GM10266 (cell line): Measurements from ENCODE around the gene FGGY.
A peak's percentile ranks its signal among the peaks of the same experiment; 100 is the strongest.
"Not testable (repeated sequence)": the region's sequence is repeated elsewhere in the genome, so short reads cannot be mapped to it uniquely, and the experiment has no call there.

Experiments
- DNase-seq: peaks from one replicate; pipeline ENCODE4 v3.0.0; 2012; ENCODE audit errors: extremely low spot score
- CTCF ChIP-seq: IDR thresholded peaks from 2 replicates; pipeline ENCODE4 v1.5.1; 2012; ENCODE audit warnings: mild to moderate bottlenecking, low read depth; ENCODE audit not compliant: control insufficient read depth, insufficient read depth; ENCODE audit errors: missing control alignments

Gene FGGY

DNA sequence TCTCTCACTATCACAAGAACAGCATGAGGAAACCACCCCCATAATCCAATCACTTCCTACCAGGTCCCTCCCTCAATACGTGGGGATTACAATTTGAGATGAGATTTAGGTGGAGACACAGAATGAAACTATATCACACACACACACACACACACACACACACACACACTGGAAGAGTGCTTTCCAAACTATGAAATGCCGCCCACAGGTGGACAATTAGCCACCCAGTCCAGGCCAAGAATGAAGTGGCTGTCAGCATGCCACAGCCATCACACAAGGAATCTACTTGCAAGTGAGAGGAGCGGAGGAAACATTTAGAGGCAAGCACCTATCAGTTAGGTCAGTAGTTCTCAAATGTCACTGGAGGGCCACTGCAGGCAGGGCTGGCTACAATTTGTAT lies 412.4 kb downstream of the FGGY start:
- DNase-seq = no peak
- no peak for TF ChIP-seq CTCF

DNA sequence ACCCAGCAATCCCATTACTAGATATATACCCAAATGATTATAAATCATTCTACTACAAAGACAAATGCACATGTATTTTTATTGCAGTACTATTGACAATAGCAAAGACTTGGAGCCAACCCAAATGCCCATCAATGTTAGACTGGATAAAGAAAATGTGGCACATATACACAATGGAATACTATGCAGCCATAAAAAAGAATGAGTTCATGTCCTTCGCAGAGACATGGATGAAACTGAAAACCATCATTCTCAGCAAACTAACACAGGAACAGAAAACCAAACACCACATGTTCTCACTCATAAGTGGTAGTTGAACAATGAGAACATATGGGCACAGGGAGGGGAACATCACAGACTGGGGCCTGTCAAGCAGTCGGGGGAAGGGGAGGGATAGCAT lies 414.0 kb downstream of the FGGY start:
- not testable (repeated sequence) for DNase-seq

- no peak for DNase-seq
- no peak for TF ChIP-seq CTCF
Measured at GRCh38 chr1:59714219-59714618, 417.3 kb downstream of the FGGY start.

- DNase-seq = no peak
- TF ChIP-seq CTCF = no peak
Measured at GRCh38 chr1:59714966-59715365, 418.1 kb downstream of the FGGY start.

DNA sequence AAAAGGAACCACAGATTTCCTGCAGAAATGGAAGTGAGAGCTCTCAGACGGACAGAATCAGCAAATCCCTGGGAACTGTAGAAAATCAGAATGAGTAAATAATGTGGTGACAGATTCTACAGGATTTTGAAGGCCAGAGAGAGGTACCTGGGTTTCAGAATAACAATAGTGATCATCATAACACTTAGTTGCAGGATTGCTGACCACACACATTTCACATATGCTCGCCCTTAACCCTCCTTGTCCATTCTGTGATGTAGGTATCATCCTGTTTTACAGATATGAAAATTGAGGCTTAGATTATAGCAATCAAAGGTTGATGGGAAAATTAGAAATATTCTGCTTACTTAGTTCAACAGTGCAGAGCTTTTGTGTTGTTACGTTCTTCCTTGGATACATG lies 419.9 kb downstream of the FGGY start:
- DNase-seq = no peak
- no peak for TF ChIP-seq CTCF

GRCh38 chr1:59718064-59718988 lies 421.4 kb downstream of the FGGY start:
- no peak for DNase-seq

DNA sequence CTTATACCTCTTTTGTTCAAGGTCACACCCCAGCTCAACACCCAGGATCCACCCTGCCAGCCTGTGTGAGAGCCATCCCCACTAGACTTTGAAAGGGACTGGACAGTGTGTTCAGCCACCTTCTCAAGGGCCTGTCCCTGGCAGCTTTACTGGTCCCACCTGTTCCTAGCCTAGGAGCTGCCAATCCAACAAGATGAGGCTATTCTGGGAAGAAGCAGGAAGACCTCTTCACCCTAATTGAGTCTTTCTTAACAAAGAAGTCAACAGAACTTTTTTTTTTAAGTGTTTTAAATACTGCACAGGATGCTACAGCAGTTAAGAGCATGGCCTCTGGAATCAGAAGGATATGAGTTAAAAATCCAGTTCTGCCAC lies 422.1 kb downstream of the FGGY start:
- DNase-seq = no peak
- TF ChIP-seq CTCF = no peak

More at GRCh38 chr1:59718064-59718988, 421.4 kb downstream of the FGGY start:
- peak; percentile 35 for TF ChIP-seq CTCF
